HG02759 (cell line): ENCODE results near the gene CAPN9.

Experiments
- ATAC-seq: cut with Tn5 transposase; IDR thresholded peaks from one replicate; pipeline ENCODE4 v1.9.1; 2021; ENCODE audit warnings: mild to moderate bottlenecking, moderate library complexity; ENCODE audit not compliant: unreplicated experiment

The CAPN9 gene

DNA sequence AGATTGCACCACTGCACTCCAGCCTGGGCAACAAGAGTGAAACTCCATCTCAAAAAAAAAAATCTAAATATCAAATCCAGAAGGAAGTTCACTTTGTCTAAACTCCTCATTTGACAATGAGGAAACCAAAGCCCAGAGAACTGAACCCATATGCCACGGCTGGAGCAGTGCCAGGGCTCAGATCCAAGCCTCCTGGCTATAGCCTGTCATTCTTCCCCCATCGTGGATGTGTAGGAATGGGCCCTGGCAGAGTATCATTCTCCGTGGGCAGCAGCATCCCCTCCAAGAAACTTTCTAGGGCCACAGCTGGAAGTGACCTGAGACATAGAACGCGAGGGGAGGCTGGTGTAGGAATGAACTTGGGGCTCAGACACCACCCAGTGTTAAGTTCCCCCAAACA lies 47.2 kb downstream of the CAPN9 start:
- no peak for ATAC-seq

DNA sequence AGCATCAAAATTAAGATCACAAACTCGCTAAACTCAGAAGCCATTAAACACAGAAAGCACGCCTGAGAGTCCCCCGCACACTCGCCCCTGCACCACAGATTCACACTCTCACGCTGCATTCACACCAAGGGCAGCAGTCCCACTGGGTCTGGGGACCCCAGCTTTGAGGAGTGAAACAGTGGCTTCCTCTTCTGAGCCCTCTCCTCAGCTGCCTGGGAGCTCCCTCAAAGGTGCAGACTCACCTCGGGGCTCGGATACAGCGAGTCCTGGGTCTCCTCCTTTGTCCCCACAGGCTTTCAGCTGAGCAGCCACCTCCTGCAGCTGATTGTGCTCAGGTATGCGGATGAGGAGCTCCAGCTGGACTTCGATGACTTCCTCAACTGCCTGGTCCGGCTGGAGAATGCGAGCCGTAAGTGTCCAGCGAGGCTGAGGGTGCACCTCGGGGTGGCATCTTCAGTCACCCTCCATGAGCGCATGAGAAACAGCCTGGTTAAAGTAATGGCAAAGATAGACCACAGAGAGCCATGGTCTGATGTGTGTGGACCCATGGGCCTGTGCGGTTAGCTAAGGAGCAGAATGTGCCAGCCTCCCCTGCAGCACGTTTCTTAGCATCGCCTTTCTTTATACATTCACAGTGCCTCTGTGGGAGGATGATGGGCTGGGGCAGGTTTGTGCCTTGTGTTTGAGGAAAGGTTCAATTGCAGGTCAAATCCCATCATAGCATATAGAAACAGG lies 47.9 kb downstream of the CAPN9 start:
- no peak for ATAC-seq

DNA sequence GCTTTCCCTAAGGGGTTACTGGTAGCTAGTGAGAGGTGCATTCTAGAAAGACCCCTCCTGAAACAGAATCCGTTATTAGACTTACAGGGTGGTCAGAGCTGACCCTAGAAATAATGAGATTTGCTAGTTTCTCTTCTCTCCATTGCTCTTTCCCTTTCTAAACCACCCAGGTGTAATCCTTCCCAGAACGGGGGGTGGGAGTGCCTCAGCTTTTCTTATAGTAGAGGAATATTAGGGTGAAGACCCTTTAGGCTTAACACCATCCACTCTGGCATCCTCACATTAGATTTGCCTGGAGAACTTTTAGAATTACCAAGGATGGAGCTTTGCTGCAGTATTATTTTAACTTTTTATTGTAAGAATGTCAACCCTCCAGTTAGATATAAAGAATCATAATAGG lies 49.4 kb downstream of the CAPN9 start:
- no peak for ATAC-seq

DNA sequence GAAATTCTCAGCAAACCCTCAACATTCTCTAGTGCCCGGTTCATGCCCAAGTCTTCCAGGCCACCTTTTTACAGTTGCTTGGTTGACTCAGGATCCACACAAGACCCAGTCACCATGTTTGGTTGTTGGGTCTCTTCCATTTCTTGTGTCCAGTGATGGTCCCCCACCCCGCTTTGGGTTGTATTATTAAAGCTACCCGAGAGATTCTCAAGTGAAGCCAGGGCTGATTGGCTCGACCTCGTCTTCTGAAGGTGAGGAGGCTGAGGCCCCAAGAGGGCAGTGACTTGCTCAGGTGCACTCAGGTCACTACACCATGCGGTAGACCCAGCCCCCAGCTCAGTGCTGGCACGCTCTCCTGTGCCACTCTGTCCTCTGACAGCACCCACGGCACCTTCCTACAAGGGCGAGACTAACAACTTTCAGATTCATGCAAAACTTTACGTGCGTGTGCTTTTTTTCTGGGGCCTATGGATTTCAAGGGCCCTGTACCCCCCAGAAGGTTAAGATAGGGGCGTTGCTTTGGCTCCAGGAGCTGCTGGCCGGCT lies 50.3 kb downstream of the CAPN9 start:
- ATAC-seq, result no peak

DNA sequence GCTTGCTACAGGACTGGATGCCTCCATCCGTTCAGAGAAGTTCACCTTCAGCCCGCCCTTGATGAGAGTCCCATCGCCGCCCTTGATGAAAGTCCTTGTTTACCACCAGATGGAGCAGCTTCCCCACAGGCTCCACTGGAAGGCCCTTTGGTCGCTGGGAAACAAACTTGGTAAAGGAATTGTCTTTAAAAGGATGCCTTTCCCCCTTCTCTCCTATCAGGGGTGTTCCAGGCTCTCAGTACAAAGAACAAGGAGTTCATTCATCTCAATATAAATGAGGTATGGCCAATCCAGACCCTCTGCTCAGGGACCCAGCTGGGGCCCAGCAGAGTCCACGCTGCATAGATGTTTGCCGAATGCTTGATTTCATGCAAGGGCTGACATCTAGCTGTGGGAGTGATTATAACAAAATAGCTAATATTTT lies 50.8 kb downstream of the CAPN9 start:
- ATAC-seq, result no peak

DNA sequence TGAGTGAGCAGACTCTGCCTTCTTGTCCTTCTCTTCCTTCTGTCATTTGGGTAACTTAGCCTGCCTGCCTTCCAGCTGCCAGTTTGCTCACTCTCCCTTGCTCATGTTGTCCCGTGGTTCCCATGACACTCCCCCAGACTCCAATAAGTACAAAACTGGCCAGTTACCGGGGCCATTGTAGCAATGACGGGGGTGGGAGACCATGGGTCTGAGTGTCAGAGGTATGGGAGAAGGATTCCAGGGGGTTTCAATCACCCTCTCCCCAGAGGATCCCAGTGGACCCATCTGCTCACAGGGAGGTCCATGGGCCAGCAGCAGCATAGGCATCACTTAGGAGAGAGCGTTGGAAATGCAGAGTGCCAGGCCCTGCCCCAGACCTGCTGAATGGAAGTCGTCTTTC lies 51.3 kb downstream of the CAPN9 start:
- no peak for ATAC-seq

DNA sequence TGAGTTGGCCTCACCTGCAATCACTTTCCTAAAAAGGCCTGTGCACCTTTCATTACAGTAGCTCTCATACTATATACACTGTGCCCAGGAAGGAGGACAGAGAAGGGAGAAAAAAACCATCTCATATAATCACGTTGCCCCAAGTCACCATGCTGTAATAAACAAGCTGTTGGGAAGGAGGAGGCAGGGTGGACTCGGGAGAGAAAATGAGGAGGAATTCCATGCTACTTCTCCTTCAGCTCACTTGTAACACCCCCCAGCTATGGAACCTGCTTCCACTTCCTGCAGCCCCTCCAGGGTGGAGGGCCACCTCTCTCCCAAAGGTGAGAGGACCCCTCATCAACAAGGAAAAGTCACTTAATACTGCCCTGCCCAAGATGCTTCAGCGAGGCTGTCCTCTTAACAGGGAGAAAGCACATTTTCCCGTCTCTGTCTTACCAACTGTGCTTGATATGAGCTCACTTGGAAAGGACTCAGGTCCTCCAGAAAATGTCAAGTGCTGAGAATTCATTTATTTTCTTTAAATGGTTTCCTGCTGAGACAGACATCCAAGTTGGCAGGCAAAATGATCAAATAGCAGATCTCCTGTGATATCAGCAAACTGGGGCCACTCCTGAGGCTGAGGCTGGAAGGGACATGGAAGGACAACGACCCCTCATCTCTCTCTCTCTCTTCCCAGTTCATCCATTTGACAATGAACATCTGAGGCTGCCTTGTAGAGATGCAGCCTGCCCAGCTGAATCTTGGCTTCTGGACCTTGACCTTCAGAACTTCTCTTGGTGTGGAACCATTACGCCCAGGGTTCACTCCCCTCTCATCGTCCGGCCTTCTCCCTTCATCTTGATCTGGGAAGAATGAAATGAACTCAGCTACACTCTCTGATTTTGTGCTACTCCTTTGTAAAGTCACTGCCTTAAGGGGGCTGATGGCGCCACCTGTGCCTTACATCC lies 54.0 kb downstream of the CAPN9 start:
- ATAC-seq, result no peak

DNA sequence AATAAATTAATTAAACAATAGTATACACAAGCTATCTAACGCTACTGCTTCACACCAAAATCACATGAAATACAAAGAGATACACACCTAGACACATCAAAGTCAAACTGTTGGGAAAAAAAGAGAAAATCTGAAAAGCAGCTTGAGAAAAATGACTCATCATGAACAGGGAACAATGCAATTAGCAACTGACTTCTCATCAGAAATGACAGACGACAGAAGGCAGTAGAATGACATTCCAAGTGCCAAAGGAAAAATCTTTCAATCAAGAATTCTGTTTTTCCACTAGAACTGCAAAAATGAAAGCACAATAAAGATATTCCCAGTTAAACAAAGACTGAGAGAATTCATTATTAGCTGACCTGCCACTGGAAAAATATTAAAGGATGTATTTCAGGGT lies 57.2 kb downstream of the CAPN9 start:
- no peak for ATAC-seq

DNA sequence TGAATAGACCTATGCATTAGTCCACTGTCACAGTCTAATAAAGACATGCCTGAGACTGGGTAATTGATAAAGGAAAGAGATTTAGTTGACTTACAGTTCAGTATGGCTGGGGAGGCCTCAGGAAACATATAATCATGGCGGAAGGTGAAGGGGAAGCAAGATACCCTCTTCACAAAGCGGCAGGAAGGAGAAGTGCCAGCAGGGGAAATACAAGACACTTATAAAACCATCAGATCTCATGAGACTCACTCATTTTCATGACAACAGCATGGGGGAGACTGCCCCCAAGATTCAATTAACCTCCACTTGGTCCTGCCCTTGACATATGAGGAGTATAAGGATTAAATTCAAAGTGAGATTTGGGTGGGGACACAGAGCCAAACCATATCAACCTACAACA lies 59.4 kb downstream of the CAPN9 start:
- no peak for ATAC-seq

DNA sequence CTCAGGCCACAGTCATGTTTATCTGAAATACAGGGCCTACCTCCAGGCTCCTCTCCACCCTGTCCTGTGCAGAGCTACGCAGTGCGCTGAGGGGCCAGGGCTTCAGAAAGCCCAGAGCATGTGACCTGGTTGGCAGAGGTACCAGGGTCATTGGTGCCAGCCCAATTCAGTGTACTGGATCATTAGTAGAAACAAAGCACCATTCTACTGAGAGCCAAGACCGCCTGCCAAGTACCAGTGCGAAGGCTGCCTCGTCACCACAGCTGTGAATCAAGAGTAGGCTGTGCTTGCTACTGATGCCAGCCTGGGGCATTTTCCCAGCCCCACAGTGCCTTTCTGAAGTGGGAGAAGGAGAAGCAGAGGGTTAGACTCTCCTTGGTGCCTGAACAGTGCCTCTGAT lies 59.8 kb downstream of the CAPN9 start:
- ATAC-seq, result no peak

DNA sequence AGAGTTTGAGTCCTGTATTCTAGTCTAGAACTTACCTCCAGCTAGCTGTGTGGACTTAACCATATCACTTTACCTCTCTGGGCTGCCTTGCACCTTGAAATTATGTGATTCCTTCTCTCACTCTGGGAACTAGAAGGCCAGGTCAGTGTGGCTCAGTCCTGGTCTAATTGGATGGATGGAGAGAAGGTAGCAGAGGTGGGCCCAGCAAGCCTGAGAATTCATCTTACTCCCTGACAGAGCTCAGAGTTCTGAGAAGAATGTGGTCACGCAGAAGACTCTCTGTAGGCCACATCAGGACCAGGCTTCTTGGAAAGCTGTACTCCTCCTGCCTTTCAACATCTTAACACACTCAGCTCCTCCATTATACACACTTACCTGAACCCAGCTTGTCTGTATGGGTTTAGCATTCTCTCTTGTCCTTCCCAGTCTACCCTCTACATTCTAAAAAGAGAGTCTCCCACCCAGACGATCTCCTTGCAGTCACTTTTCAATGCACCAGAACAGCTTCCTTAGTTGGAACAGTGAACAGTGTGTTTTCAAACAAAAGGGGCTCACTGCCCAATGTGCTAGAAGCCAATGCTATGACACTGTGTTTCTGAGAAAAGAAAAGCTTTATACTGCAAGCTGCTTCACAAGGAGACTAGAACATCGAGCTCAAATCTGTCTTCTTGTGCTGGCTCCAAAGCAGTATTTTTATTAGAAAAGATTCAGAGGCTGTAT lies 60.5 kb downstream of the CAPN9 start:
- ATAC-seq, result no peak

DNA sequence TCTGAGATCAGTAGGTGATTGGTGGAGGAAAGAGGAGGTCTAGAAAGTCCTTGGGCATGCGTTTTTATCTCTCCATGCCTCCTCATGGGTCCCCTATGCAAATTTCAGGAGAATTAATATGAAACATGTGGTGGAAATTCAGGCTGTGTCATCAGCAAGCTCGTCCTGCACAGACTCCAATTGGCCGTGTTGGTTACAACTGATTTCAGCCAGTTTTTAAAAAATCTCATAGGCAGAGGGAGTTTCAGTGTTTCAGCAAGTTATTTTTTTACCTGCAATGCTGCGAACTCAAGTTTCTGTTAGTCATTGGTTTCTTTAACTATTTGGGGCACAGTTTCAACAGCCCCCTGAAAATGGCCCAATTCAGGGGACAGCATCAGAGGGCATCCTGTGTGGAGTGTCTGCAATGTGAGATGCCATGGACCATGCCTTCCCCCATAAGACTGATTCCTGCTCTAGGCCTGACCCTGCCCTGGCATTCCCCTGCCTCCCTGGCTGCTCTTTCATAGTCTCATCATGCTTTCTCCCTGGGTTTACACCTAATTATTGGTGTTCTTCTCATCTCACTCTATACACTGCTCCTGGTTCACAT lies 61.2 kb downstream of the CAPN9 start:
- ATAC-seq, result no peak

DNA sequence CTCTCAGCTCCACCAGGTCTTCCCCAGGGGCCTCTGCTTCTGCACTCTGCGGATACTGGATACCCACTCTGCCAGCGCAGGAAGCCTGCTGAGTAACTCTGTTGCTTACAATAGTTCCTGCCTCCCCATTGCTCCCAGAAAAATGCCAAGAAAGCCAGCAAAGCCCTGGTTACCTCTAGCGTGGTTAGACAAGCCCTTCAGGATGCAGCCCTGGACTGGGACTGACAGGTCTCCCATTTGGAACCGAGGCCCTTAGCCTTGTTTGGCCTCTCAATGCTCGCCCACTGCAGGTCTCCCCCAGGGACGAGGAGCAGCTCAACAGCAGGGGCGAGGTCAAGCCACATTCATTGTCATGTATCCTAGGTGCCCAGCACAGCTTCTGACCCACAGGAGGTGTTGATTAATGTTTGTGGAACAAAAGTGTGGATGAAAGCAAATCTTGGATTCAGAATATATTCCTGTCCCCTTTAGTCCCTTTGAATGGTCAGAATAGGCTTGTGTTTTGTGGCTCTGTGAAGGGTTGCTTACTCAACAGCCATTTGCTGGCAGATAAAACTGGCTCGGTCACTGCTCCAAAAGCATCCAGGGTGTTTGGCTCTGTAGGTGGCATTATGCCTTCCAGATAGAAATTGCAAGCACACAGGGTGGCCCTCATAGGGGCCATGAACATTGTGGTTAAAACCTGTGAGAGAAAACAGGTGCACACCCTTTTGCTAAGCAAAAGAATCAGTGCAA lies 62.2 kb downstream of the CAPN9 start:
- no peak for ATAC-seq

DNA sequence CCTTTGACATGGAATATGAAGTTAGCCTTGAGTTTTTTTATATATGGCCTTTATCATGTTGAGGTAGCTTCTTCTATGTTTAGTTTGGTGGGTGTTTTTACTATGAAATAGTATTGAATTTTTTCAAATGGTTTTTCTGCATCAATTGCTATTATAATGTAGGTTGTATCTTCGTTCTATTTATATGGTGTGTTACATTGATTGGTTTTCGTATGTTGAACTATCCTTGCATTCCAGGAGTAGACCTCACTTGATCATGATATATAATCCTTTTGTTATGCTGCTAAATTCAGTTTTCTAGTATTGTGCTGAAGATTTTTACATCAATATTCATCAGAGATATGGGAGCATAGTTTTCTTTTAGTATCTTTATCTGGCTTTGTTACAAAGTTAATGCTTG lies 65.4 kb downstream of the CAPN9 start:
- no peak for ATAC-seq

DNA sequence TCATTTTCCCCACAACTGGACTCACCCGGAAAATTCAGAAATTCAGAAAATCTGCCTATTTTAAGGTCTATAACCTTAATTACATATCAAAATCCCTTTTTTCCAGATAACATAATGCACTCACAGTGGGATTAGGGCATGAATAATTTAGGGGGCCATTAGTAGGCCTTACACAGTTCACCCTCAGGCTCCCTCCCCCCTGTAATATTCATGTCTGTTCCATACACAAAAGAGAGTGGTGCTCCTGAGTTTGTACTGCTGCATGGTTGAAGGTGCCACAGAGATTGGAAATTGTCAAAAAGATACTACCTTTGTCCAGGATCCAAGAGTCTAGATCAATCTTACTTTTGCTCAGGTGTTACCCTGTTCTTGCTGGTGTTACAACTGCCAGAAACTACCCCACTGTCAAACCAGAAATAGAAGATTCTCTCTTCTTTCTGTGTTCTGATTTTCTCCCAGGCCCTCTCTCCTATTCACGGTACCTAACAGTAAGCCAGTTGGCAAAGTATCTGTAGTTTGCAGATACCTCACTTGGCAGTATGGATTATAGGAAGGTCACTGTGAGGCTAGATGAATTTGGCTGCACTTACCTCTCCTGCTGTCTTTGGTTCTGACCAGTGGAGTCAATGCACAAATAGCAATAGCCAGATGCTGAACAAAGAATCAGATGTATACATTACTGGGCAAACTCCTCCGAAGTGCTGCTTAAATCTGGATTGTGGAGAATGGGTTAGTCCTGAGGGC lies 67.9 kb downstream of the CAPN9 start:
- ATAC-seq, result no peak

DNA sequence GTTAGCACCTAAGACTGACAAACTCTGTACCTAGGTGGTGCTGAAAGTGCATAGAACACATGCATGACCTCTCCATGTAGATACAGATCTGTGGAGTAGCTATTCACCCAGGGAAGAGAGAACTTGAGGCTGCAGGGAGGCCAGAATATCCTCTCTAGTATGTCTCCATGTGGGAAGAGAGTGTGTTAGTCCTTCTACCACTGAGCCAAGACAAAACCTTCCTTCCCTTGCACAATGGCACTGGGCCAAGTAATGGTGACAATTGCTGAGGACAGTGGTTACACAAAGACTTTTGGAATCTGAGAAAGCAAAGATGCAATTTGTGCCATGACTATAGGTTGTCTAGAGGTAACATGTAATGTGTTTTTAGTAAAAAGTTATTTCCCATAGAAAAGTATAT lies 68.8 kb downstream of the CAPN9 start:
- ATAC-seq, result no peak

DNA sequence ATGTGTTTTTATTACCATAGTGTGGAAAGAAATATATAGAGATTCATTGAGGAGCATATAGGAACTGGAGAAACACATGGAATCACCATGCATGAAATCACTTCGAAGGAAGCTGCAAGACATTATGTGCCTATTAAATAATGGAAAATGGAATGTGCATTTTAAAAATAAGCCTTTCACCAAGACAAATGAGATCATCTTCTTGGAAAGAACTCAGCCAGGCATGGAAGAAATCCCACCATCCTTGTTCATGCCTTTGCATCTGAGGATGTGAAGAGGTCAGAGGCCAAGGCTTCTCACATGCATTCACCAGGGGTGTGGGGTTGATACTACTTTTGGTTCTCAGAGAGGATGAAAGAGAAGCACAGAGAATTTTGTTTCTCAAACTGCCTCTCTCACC lies 71.2 kb downstream of the CAPN9 start:
- ATAC-seq, result no peak

DNA sequence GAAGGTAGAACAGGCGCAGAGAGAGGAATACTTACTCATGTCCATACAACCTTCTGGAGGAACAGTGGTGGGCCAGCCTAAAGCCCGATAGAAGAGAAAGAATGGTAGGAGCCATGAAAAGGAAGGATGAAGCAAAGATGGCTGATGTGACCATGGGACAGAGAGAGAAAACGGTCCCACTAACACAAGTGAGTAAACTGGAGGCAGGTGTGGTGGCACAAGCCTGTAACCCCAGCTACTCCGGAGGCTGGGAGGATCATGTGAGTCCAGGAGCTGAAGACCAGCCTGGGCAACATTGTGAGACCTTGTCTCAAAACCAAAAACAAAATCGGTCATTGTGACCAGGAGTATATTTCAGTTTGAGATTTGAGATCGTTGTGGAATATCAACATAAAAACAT lies 71.7 kb downstream of the CAPN9 start:
- ATAC-seq, result no peak

DNA sequence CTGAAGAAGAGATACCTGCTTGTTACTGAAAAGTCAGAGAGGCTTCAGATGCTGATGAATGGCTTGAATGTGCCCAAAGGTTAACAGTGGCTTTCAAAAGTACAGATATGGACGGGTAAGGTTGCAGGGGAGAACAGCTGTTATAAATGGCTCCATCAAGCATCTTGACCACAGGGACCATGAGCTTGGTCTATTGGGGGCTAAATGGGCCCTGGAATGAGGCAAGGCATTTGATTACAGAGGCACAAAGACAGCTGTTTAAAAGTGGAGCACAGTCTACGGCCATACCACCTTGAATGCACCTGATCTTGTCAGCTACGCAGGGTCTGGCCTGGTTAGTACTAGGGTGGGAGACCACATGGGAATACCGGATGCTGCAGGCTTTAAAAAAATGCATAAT lies 72.8 kb downstream of the CAPN9 start:
- no peak for ATAC-seq

DNA sequence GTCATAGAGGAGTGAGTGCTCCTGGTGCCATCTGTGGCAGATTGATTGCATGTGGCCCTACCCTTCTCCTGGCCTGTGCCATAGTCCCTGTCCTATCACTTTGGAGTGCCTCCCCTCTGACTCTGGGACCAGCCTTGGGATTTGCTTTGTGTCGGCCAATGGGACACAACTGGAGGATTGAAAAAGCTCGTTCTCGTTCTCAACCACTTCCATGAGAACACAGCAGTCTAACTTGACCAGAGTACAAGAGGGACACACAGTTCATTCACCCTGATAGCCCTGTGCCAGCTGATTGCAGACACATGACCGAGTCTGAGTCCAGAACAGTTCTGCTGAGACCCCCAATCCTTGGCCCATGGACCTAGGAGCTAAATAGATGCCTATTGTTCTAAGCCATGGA lies 73.4 kb downstream of the CAPN9 start:
- ATAC-seq, result no peak
